IMR-90 (cell line): ENCODE results near the gene ACKR4. TPM values are rescaled to one million over a fixed set of nuclear protein-coding genes. Genes with fewer than 3 reads are reported as not detected.

Experiments used
- ATAC-seq: fragments of 200-7000 bp; cut with Tn5 transposase; 2 replicates; pipeline ENCODE4 v1.9.1; 2020; ENCODE audit warnings: low read depth, mild to moderate bottlenecking, moderate library complexity
- BruUV-seq: library from RNA; stranded (reverse); fragments of 400-500 nt; replicated peaks from 2 replicates; lab custom pipeline; 2021; lab: Mats Ljungman, UMichigan
- CTCF ChIA-PET: fragments of 300-600 bp; formaldehyde crosslinking; extraction: SDS; loops from one replicate; lab custom pipeline; 2021; ENCODE audit warnings: antibody characterized with exemption; lab: Yijun Ruan, JAX
- POLR2A ChIA-PET: fragments of 300-600 bp; sonication (Branson Sonifier 250); formaldehyde crosslinking; loops from one replicate; lab custom pipeline; 2022; ENCODE audit warnings: antibody characterized with exemption; ENCODE audit not compliant: unreplicated experiment; lab: Charles Lee
- DNase-seq: peaks from one replicate; pipeline ENCODE4 v3.0.0; 2013
- H2AFZ ChIP-seq: replicated peaks from 2 replicates; pipeline ENCODE3; 2013; ENCODE audit warnings: low read length, mild to moderate bottlenecking; ENCODE audit not compliant: poor library complexity
- H2AK5ac ChIP-seq: 2 replicates; pipeline ENCODE4 v1.6.1; 2013; ENCODE audit warnings: low read depth, low read length, inconsistent platforms
- H2AK9ac ChIP-seq: replicated peaks from 2 replicates; pipeline ENCODE3; 2013; ENCODE audit warnings: mild to moderate bottlenecking, low read depth, low read length, moderate library complexity; ENCODE audit not compliant: poor library complexity
- H2BK120ac ChIP-seq: 2 replicates; pipeline ENCODE4 v1.6.1; 2013; ENCODE audit warnings: low read depth, low read length, inconsistent platforms
- H2BK15ac ChIP-seq: 3 replicates; pipeline ENCODE4 v1.6.1; 2013; ENCODE audit warnings: low read depth, low read length, inconsistent platforms
- H2BK20ac ChIP-seq: 2 replicates; pipeline ENCODE4 v1.6.1; 2013; ENCODE audit warnings: low read depth, mild to moderate bottlenecking, inconsistent platforms, low read length, moderate library complexity
- H2BK5ac ChIP-seq: 2 replicates; pipeline ENCODE4 v1.6.1; 2013; ENCODE audit warnings: mild to moderate bottlenecking, low read depth, low read length, inconsistent platforms; ENCODE audit not compliant: poor library complexity, severe bottlenecking
- H3K14ac ChIP-seq: replicated peaks from 2 replicates; pipeline ENCODE4 v1.6.1; 2013; ENCODE audit warnings: low read depth, low read length, inconsistent platforms
- H3K18ac ChIP-seq: 2 replicates; pipeline ENCODE4 v1.6.1; 2013; ENCODE audit warnings: low read depth, low read length, control low read depth
- H3K23ac ChIP-seq: 2 replicates; pipeline ENCODE4 v1.6.1; 2013; ENCODE audit warnings: low read depth, low read length, inconsistent platforms
- H3K27ac ChIP-seq: 2 replicates; pipeline ENCODE4 v1.5.1; 2013; ENCODE audit warnings: mild to moderate bottlenecking, control low read depth, low read length; ENCODE audit not compliant: insufficient read depth
- H3K27me3 ChIP-seq: 2 replicates; pipeline ENCODE4 v1.6.1; 2013; ENCODE audit warnings: low read length; ENCODE audit not compliant: control insufficient read depth, insufficient read depth
- H3K36me3 ChIP-seq: 2 replicates; pipeline ENCODE4 v1.6.1; 2013; ENCODE audit warnings: low read length, mixed read lengths; ENCODE audit not compliant: control insufficient read depth, insufficient read depth
- H3K4ac ChIP-seq: 2 replicates; pipeline ENCODE4 v1.6.1; 2013; ENCODE audit warnings: low read depth, low read length, inconsistent platforms
- H3K4me1 ChIP-seq: 2 replicates; pipeline ENCODE4 v1.6.1; 2013; ENCODE audit warnings: low read length, mixed read lengths; ENCODE audit not compliant: control insufficient read depth, insufficient read depth
- H3K4me2 ChIP-seq: 2 replicates; pipeline ENCODE4 v1.6.1; 2013; ENCODE audit warnings: low read depth, mild to moderate bottlenecking, control low read depth, low read length, moderate library complexity
- H3K4me3 ChIP-seq: 2 replicates; pipeline ENCODE4 v1.5.1; 2013; ENCODE audit warnings: low read depth, mild to moderate bottlenecking, control low read depth, low read length, moderate library complexity; ENCODE audit not compliant: insufficient read depth
- H3K56ac ChIP-seq: 2 replicates; pipeline ENCODE4 v1.6.1; 2013; ENCODE audit warnings: low read length, inconsistent platforms; ENCODE audit not compliant: insufficient read depth; ENCODE audit errors: extremely low read depth
- H3K79me1 ChIP-seq, 2 experiments: 2 replicates each; pipeline ENCODE4 v1.6.1; 2013; ENCODE audit warnings: low read length in 2 of 2, inconsistent platforms in 1 of 2, low read depth in 1 of 2
- H3K9ac ChIP-seq: 2 replicates; pipeline ENCODE4 v1.6.1; 2013; ENCODE audit warnings: low read depth, low read length, control low read depth
- H3K9me1 ChIP-seq: 2 replicates; pipeline ENCODE4 v1.6.1; 2013; ENCODE audit warnings: low read length, inconsistent platforms; ENCODE audit not compliant: insufficient read depth
- H3K9me3 ChIP-seq: 2 replicates; pipeline ENCODE4 v1.6.1; 2013; ENCODE audit warnings: low read length; ENCODE audit not compliant: control insufficient read depth, insufficient read depth
- H4K20me1 ChIP-seq: 2 replicates; pipeline ENCODE4 v1.6.1; 2013; ENCODE audit warnings: low read length, inconsistent platforms; ENCODE audit not compliant: insufficient read depth
- H4K5ac ChIP-seq: 2 replicates; pipeline ENCODE4 v1.6.1; 2013; ENCODE audit warnings: mild to moderate bottlenecking, low read depth, low read length, control low read depth
- H4K8ac ChIP-seq, 2 experiments: 2 replicates each; pipeline ENCODE4 v1.6.1; 2013; ENCODE audit warnings: low read depth in 2 of 2, low read length in 2 of 2, control low read depth in 1 of 2, inconsistent platforms in 1 of 2
- H4K91ac ChIP-seq: 2 replicates; pipeline ENCODE4 v1.6.1; 2013; ENCODE audit warnings: low read depth, low read length, inconsistent platforms; ENCODE audit not compliant: insufficient read depth
- BHLHE40 ChIP-seq: fragments of 150-350 bp; IDR thresholded peaks from 2 replicates; pipeline ENCODE4 v1.6.1; 2016; ENCODE audit warnings: mild to moderate bottlenecking, low read depth, low read length
- CEBPB ChIP-seq: IDR thresholded peaks from 2 replicates; pipeline ENCODE4 v1.6.1; 2012; ENCODE audit warnings: low read depth, low read length, improper control_type of control experiment
- CHD1 ChIP-seq: IDR thresholded peaks from 2 replicates; pipeline ENCODE4 v1.6.1; 2012; ENCODE audit warnings: low read depth, low read length, improper control_type of control experiment
- ELK1 ChIP-seq: fragments of 150-350 bp; IDR thresholded peaks from 2 replicates; pipeline ENCODE4 v1.6.1; 2016; ENCODE audit warnings: low read depth, mild to moderate bottlenecking, low read length, moderate library complexity, borderline replicate concordance
- MAFK ChIP-seq: IDR thresholded peaks from 2 replicates; pipeline ENCODE4 v1.6.1; 2012; ENCODE audit warnings: low read depth, low read length, improper control_type of control experiment
- MXI1 ChIP-seq: IDR thresholded peaks from 2 replicates; pipeline ENCODE4 v1.6.1; 2012; ENCODE audit warnings: low read depth, mild to moderate bottlenecking, low read length, moderate library complexity, borderline replicate concordance
- RAD21 ChIP-seq: IDR thresholded peaks from 2 replicates; pipeline ENCODE4 v1.6.1; 2012; ENCODE audit warnings: low read length, improper control_type of control experiment
- RCOR1 ChIP-seq: IDR thresholded peaks from 2 replicates; pipeline ENCODE4 v1.6.1; 2012; ENCODE audit warnings: mild to moderate bottlenecking, low read length, improper control_type of control experiment; ENCODE audit not compliant: insufficient replicate concordance
- RFX5 ChIP-seq: IDR thresholded peaks from 2 replicates; pipeline ENCODE4 v1.8.0; 2012; ENCODE audit warnings: low read depth, mild to moderate bottlenecking, low read length, moderate library complexity
- SMC3 ChIP-seq: fragments of 150-350 bp; IDR thresholded peaks from 2 replicates; pipeline ENCODE4 v1.6.1; 2016; ENCODE audit warnings: low read depth, mild to moderate bottlenecking, antibody characterized with exemption, low read length, moderate library complexity
- USF2 ChIP-seq: fragments of 150-350 bp; IDR thresholded peaks from 2 replicates; pipeline ENCODE4 v1.6.1; 2017; ENCODE audit warnings: mild to moderate bottlenecking, antibody characterized with exemption, low read length, low read depth
- WGBS, 2 experiments: methylation state at CpG; one replicate each; pipeline versions ENCODE4 v1.1.5 to v1.1.7; 2013; ENCODE audit warnings: missing lambda C conversion rate in 2 of 2; ENCODE audit not compliant: insufficient read length in 1 of 2; ENCODE audit errors: extremely low coverage in 2 of 2; 5-methylcytosine and 5-hydroxymethylcytosine counted together
- dilution Hi-C: fragments of 300-500 bp; cut with HindIII; formaldehyde crosslinking; loops from one replicate; pipeline ENCODE4 v1.14.3; 2018; ENCODE audit warnings: low sequenced_read_pairs; ENCODE audit not compliant: unreplicated experiment
- in situ Hi-C: fragments of 300-500 bp; cut with MboI; formaldehyde crosslinking; loops from 3 replicates; pipeline ENCODE4 v1.14.3; 2019; ENCODE audit warnings: low sequenced_read_pairs, inconsistent platforms, mixed read lengths
- intact Hi-C: fragments of 100-400 bp; cut with micrococcal nuclease; formaldehyde crosslinking; loops from 2 replicates; pipeline ENCODE4 v1.10.0; 2022
- polyA plus RNA-seq, 3 experiments: library from polyadenylated mRNA; depleted of rRNA; stranded (reverse); fragments of >200 nt; gene quantifications; 2 replicates each; pipeline ENCODE4 v1.2.3, GENCODE V29; 2012; ENCODE audit warnings: low replicate concordance in 1 of 3
- total RNA-seq: library from RNA; depleted of rRNA; stranded (reverse); fragments of >200 nt; gene quantifications from 2 replicates; pipeline ENCODE4 v1.2.3, GENCODE V29; 2012

The ACKR4 gene
- total and polyA plus RNA-seq, 2 of the 4 experiments (the other 2 are of a cell fraction): 0.18 TPM; not detected in 1

- H3K4me2 ChIP-seq: no peak overlapping the region
- peaks cover 3% of the 10 kb centered on the region; the same call in 1 of the 2 replicates for H3K36me3 ChIP-seq
- H3K79me1 ChIP-seq: peaks cover 2 to 5% of the 10 kb centered on the region in 2 experiments; a peak in 2 of 4 replicates
- no peak overlapping the region for H2BK120ac ChIP-seq
- CTCF ChIA-PET: interaction anchor here (0.8 to 3.6 kb wide), 7 partner anchors 12 to 225 kb away, joined by 3 to 27 read pairs (median 3); partner anchors contain the start of gene DNAJC13
- no peak overlapping the region for H2AK5ac ChIP-seq
- no peaks in the 10 kb centered on the region for H3K27me3 ChIP-seq
- no TSS peak for BruUV-seq
- H3K4me3 ChIP-seq: no peak overlapping the region
- in situ Hi-C loops (loop anchor here (25.0 kb wide), 1 partner anchor 380 kb away; no protein-coding TSS in a partner anchor), dilution Hi-C loops (loop anchor here (25.0 kb wide), 1 partner anchor 105 kb away; no protein-coding TSS in a partner anchor), intact Hi-C loops (loop anchor here (1.0 to 5.0 kb wide), 3 partner anchors 106 to 385 kb away; no protein-coding TSS in a partner anchor)
- no peak overlapping the region for H2BK20ac ChIP-seq
- ATAC-seq (no peak), DNase-seq (no peak)
- H4K20me1 ChIP-seq: no peaks in the 10 kb centered on the region
- POLR2A ChIA-PET: no interaction called here
- H3K9ac ChIP-seq: no peak overlapping the region
- no peak overlapping the region for H2BK15ac ChIP-seq
- H3K9me3 ChIP-seq: no peaks in the 10 kb centered on the region
- no peak overlapping the region for H3K27ac ChIP-seq
- H3K14ac ChIP-seq: no peak overlapping the region
- no CpG with 5 or more reads among the region's 2 CpGs for WGBS, 2 experiments
- no peak overlapping the region for H3K4ac ChIP-seq
- no peak overlapping the region for H2AK9ac ChIP-seq
- no peaks in the 10 kb centered on the region; the same call in 1 of the 2 replicates for H3K9me1 ChIP-seq
- H3K18ac ChIP-seq: no peak overlapping the region
- H2AFZ ChIP-seq: no peak overlapping the region
- no peak overlapping the region for H3K23ac ChIP-seq
- H2BK5ac ChIP-seq: no peak overlapping the region
- H4K91ac ChIP-seq: no peak overlapping the region
- TF ChIP-seq ELK1 (no peak), MAFK (no peak), RAD21 (no peak), CEBPB (no peak), RCOR1 (no peak), BHLHE40 (no peak), USF2 (no peak), SMC3 (no peak), MXI1 (no peak), CHD1 (no peak), RFX5 (no peak)
- no peak overlapping the region for H4K5ac ChIP-seq
- peaks cover 6% of the 10 kb centered on the region for H3K4me1 ChIP-seq
- no peak overlapping the region for H3K56ac ChIP-seq
- H4K8ac ChIP-seq: no peak overlapping the region
These were observed 45.4 kb downstream of the ACKR4 start for GRCh38 chr3:132642539-132642847.
